Panc1 (cell line): Measurements from ENCODE around the gene RHBDF1. TPM values are rescaled to one million over a fixed set of nuclear protein-coding genes. Genes with fewer than 3 reads are reported as not detected.

Experiments used
- ATAC-seq: fragments of 200-7000 bp; cut with Tn5 transposase; 2 replicates; pipeline ENCODE4 v1.9.1; 2020; ENCODE audit warnings: mild to moderate bottlenecking, moderate library complexity
- BruUV-seq: library from RNA; stranded (reverse); fragments of 400-500 nt; replicated peaks from 2 replicates; lab custom pipeline; 2021; lab: Mats Ljungman, UMichigan
- CTCF ChIA-PET: fragments of 300-600 bp; sonication (Branson Sonifier 250); formaldehyde crosslinking; loops from one replicate; lab custom pipeline; 2022; ENCODE audit warnings: antibody characterized with exemption; lab: Charles Lee
- POLR2A ChIA-PET: fragments of 300-600 bp; sonication (Branson Sonifier 250); formaldehyde crosslinking; loops from one replicate; lab custom pipeline; 2022; ENCODE audit warnings: antibody characterized with exemption; lab: Charles Lee
- DNase-seq: peaks from one replicate; pipeline ENCODE4 v3.0.0-alpha.2; 2010; ENCODE audit warnings: low read depth, low spot score
- H3K27ac ChIP-seq: 2 replicates; pipeline ENCODE4 v1.5.1; 2011; ENCODE audit warnings: mild to moderate bottlenecking, low read length, inconsistent platforms
- H3K27me3 ChIP-seq: fragments of 200-500 bp; sonication (Bioruptor generic); 2 replicates; pipeline ENCODE4 v1.6.0; 2014; ENCODE audit warnings: low read length, inconsistent platforms; ENCODE audit not compliant: control insufficient read depth, insufficient read depth
- H3K36me3 ChIP-seq: fragments of 200-500 bp; sonication (Bioruptor generic); 2 replicates; pipeline ENCODE4 v1.5.1; 2014; ENCODE audit warnings: inconsistent platforms, mild to moderate bottlenecking, low read length, moderate library complexity; ENCODE audit not compliant: control insufficient read depth, insufficient read depth
- H3K4me1 ChIP-seq: 2 replicates; pipeline ENCODE4 v1.5.1; 2011; ENCODE audit warnings: inconsistent platforms, mild to moderate bottlenecking, low read length, moderate library complexity; ENCODE audit not compliant: control insufficient read depth, insufficient read depth
- H3K4me3 ChIP-seq, 2 experiments: 2 replicates each; pipeline ENCODE4 v1.5.1; 2011 to 2012; ENCODE audit warnings: low read depth in 2 of 2, low read length in 2 of 2, mild to moderate bottlenecking in 2 of 2, inconsistent platforms in 1 of 2, moderate library complexity in 1 of 2
- H3K9me3 ChIP-seq: fragments of 200-500 bp; sonication (Bioruptor generic); 2 replicates; pipeline ENCODE4 v1.5.1; 2014; ENCODE audit warnings: low read depth, mild to moderate bottlenecking, inconsistent platforms, low read length, moderate library complexity; ENCODE audit not compliant: control insufficient read depth, insufficient read depth
- POLR2AphosphoS5 ChIP-seq: IDR thresholded peaks from 2 replicates; pipeline ENCODE4 v1.6.1; 2012; ENCODE audit warnings: mild to moderate bottlenecking, low read depth, low read length, moderate library complexity
- REST ChIP-seq, 2 experiments: IDR thresholded peaks; 2 replicates each; pipeline ENCODE4 v1.6.1; 2011 to 2012; ENCODE audit warnings: low read depth in 2 of 2, control low read depth in 1 of 2, low read length in 1 of 2, mild to moderate bottlenecking in 1 of 2, moderate library complexity in 1 of 2; ENCODE audit not compliant: insufficient read depth in 1 of 2
- SIN3A ChIP-seq: IDR thresholded peaks from 2 replicates; pipeline ENCODE4 v1.6.1; 2012; ENCODE audit warnings: low read depth, mild to moderate bottlenecking, low read length, moderate library complexity, borderline replicate concordance; ENCODE audit not compliant: insufficient read depth
- TCF7L2 ChIP-seq: IDR thresholded peaks from 2 replicates; pipeline ENCODE4 v1.6.1; 2011; ENCODE audit warnings: mild to moderate bottlenecking, low read depth, low read length, inconsistent platforms
- in situ Hi-C: cut with HindIII; loops from 2 replicates; pipeline ENCODE4 v1.10.0; 2016; ENCODE audit warnings: low sequenced_read_pairs, low pct_unique_long_range_greater_than_20kb
- intact Hi-C: fragments of 100-400 bp; cut with micrococcal nuclease; formaldehyde crosslinking; loops from one replicate; pipeline ENCODE4 v1.10.0; 2022; ENCODE audit not compliant: unreplicated experiment
- total RNA-seq: library from RNA; stranded (reverse); gene quantifications from one replicate; pipeline ENCODE4 v1.2.1, GENCODE V29; 2021; ENCODE audit not compliant: unreplicated experiment
- TF ChIP-seq, protein P1 (sequence below): fragments of 450-650 bp; IDR thresholded peaks from 2 replicates; pipeline ENCODE4 v1.5.1; 2017; ENCODE audit warnings: mild to moderate bottlenecking

Gene RHBDF1
- total RNA-seq, 1 experiment from 2014 or later, result 41.7 TPM

DNA sequence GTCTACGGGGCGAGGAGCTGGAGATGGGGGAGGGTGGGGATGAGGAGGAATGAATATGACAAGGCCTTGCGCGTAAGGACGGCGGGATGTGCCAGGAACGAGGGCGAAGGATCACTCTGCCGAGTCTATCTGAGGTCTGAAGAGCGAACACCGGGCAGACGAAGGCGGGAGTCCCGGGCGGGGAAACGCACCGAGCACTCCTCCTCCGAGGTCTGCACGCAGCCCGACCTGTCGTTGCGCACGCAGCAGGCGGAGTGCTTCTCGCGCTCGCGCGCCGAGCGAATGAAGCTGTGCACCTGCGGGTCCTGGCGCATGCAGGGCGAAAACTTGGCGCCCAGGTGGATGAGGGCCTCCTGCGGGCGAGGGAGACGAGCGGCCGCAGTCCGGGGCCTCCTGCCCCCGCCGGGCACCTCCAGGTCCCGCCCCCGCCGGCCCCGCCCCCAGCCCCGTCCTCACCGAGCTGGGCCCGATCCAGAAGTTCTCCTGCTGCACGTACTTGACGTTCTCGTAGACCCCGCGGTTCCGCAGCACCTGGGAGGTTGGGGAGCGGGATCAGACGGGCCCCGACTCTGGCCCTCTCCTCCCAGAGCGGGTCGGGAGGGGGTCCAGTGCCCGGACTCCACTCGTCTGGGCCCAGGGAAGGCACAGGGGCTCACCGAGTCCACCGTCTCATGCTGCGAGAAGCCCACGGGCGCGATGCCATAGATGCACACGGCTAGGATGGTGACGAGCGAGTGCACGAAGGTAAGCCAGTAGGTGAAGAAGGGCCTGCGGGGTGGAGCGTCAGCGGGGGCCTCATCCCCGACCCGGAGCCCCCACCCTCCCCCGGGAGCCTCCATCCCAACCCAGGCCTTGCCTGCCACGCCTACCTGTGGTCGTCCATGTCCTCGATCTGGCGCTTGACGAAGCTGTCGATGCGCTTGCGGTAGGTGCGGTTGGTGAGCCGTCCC lies 11.2 kb downstream of the RHBDF1 start:
- in situ Hi-C loops, result no loop called here
- DNase-seq (no peak), ATAC-seq (no peak)
- TF ChIP-seq REST (IDR thresholded peaks at IDR 0.05; ENCODE audit: insufficient read depth in 1 of 2, low read depth in 2 of 2, low read length in 1 of 2) (no peak), SIN3A (no peak), TCF7L2 (no peak), POLR2AphosphoS5 (no peak)
- TF ChIP-seq, protein P1, sequence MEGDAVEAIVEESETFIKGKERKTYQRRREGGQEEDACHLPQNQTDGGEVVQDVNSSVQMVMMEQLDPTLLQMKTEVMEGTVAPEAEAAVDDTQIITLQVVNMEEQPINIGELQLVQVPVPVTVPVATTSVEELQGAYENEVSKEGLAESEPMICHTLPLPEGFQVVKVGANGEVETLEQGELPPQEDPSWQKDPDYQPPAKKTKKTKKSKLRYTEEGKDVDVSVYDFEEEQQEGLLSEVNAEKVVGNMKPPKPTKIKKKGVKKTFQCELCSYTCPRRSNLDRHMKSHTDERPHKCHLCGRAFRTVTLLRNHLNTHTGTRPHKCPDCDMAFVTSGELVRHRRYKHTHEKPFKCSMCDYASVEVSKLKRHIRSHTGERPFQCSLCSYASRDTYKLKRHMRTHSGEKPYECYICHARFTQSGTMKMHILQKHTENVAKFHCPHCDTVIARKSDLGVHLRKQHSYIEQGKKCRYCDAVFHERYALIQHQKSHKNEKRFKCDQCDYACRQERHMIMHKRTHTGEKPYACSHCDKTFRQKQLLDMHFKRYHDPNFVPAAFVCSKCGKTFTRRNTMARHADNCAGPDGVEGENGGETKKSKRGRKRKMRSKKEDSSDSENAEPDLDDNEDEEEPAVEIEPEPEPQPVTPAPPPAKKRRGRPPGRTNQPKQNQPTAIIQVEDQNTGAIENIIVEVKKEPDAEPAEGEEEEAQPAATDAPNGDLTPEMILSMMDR, result no peak
- Histone ChIP-seq H3K4me1 (peaks cover 4% of the 10 kb centered on the region; the same call in 1 of the 2 replicates), H3K4me3 (no peak overlapping the region), H3K36me3 (no peaks in the 10 kb centered on the region), H3K27ac (no peak overlapping the region), H3K9me3 (no peaks in the 10 kb centered on the region), H3K27me3 (no peaks in the 10 kb centered on the region)
- intact Hi-C loops, result no loop called here
- POLR2A ChIA-PET, result no interaction called here
- CTCF ChIA-PET, result no interaction called here
- no TSS peak for BruUV-seq

DNA sequence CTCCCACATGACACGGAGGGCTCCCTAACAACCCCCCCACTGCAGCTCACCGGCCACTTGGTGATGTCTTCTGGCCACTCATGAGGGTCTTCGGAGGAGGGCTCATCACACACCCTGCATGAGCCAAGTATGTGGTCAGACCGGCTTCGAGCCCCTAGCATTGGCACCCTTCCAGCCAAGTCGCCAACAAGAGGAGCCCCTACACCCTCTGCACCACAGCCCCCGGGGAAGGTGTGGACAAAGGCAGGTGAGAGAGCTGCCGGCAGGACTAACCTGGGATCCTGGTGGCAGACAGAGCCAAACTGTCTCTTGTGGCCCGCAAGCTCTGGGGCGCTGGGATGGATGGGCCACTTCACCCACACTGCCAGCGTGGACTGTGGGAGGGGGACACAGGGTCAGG lies 12.3 kb downstream of the RHBDF1 start:
- H3K4me1 ChIP-seq, result peaks cover under 1% of the 10 kb centered on the region; the same call in 1 of the 2 replicates
- ChIA-PET POLR2A (no interaction called here), CTCF (no interaction called here)
- no TSS peak for BruUV-seq
- in situ Hi-C loops, result no loop called here
- intact Hi-C loops, result no loop called here
- ATAC-seq (no peak), DNase-seq (no peak)
- no peaks in the 10 kb centered on the region for H3K27me3 ChIP-seq
- TF ChIP-seq POLR2AphosphoS5, result no peak
- TF ChIP-seq REST (IDR thresholded peaks at IDR 0.05; ENCODE audit: insufficient read depth in 1 of 2, low read depth in 2 of 2, low read length in 1 of 2), result no peak
- no peak for TF ChIP-seq TCF7L2
- no peak for TF ChIP-seq SIN3A
- TF ChIP-seq, protein P1, result no peak
- H3K27ac ChIP-seq, result no peak overlapping the region
- H3K36me3 ChIP-seq, result no peaks in the 10 kb centered on the region
- H3K4me3 ChIP-seq, result no peak overlapping the region
- H3K9me3 ChIP-seq, result no peaks in the 10 kb centered on the region
